ENCODE results near the gene PDCD1LG2. TPM values are rescaled to one million over a fixed set of nuclear protein-coding genes. Genes with fewer than 3 reads are reported as not detected.

The PDCD1LG2 gene
- total RNA-seq, 1 experiment from 2014 or later, result not detected

GRCh38 chr9:5611321-5612184 lies 101.2 kb downstream of the PDCD1LG2 start:
- H3K23ac ChIP-seq (ENCODE audit: insufficient read length, low read depth, low read length), result no peak overlapping the region
- no peak overlapping the region for H3K9ac ChIP-seq (ENCODE audit: extremely low read depth, insufficient read length, low read length)
- no peak overlapping the region for H2BK120ac ChIP-seq (ENCODE audit: low read depth, low read length, poor library complexity, severe bottlenecking)
- no peak overlapping the region for H2BK5ac ChIP-seq (ENCODE audit: insufficient read length, low read length)
- no peaks in the 10 kb centered on the region for H3K27me3 ChIP-seq (ENCODE audit: insufficient read depth, low read length)
- H4K91ac ChIP-seq (ENCODE audit: insufficient read length, low read depth, low read length), result no peak overlapping the region
- no peak for DNase-seq
- WGBS (ENCODE audit: extremely low coverage, insufficient read length, low lambda C conversion rate), result no CpG with 5 or more reads among the region's 6 CpGs
- TF ChIP-seq CTCF (conservative IDR thresholded peaks at IDR 0.05), result no peak
- no peaks in the 10 kb centered on the region for H3K9me3 ChIP-seq (ENCODE audit: control insufficient read depth, low read depth, low read length)
- Mint-ChIP-seq H3K4me3 (no peak overlapping the region), H3K27me3 (ENCODE audit: low read depth) (no peaks in the 10 kb centered on the region), H3K9me3 (peaks cover 0 to 2% of the 10 kb centered on the region in 2 experiments; a peak in 2 of 5 replicates), H3K4me1 (peaks cover 7 to 13% of the 10 kb centered on the region in 2 experiments), H3K36me3 (ENCODE audit: insufficient read depth in 1 of 3, low read depth in 3 of 3) (no peaks in the 10 kb centered on the region; a peak in 1 of 7 replicates), H3K27ac (no peak overlapping the region)
- no peak overlapping the region for H3K18ac ChIP-seq (ENCODE audit: insufficient read length, low read depth, low read length)
- H3T11ph ChIP-seq (ENCODE audit: low read length), result no peak overlapping the region
- no peak overlapping the region for H3K4ac ChIP-seq (ENCODE audit: low read depth, low read length)
- no peak overlapping the region for H2AFZ ChIP-seq (ENCODE audit: low read length)
- H3K79me2 ChIP-seq (ENCODE audit: insufficient read depth, low read length), result 0 out of 2 replicates have a peak, but pooled peaks cover 1% of the 10 kb centered on the region
- no peaks in the 10 kb centered on the region for H3K23me2 ChIP-seq (ENCODE audit: insufficient read length, low read depth, low read length, poor library complexity, severe bottlenecking)
- no peak overlapping the region for H2BK12ac ChIP-seq (ENCODE audit: insufficient read length, low read depth, low read length)
- no peaks in the 10 kb centered on the region for H3K79me1 ChIP-seq (ENCODE audit: insufficient read depth, low read depth, low read length, poor library complexity, severe bottlenecking)
- H4K5ac ChIP-seq (ENCODE audit: insufficient read length, low read depth, low read length), result no peak overlapping the region
- no peak overlapping the region for H2AK5ac ChIP-seq (ENCODE audit: insufficient read length, low read length)
- no peak overlapping the region for H3K27ac ChIP-seq (ENCODE audit: insufficient read length, low read depth, low read length)
- H3K14ac ChIP-seq (ENCODE audit: insufficient read depth, low read length), result no peak overlapping the region
- H2BK20ac ChIP-seq (ENCODE audit: low read depth, low read length, poor library complexity, severe bottlenecking), result no peak overlapping the region
- no peak overlapping the region for H4K8ac ChIP-seq (replicated peaks; ENCODE audit: insufficient read length, low read depth, low read length)
- H3K4me2 ChIP-seq (ENCODE audit: insufficient read depth, insufficient read length, low read length), result no peak overlapping the region
- H3K56ac ChIP-seq (ENCODE audit: insufficient read length, low read depth, low read length), result no peak overlapping the region
- no peaks in the 10 kb centered on the region for H4K20me1 ChIP-seq (ENCODE audit: control insufficient read depth, insufficient read depth, insufficient read length)
- no peaks in the 10 kb centered on the region for H3K4me1 ChIP-seq (ENCODE audit: insufficient read depth, low read length)
- no peak overlapping the region for H2BK15ac ChIP-seq (ENCODE audit: low read depth, low read length)
